Measurements from ENCODE around the gene AZU1.

DNA sequence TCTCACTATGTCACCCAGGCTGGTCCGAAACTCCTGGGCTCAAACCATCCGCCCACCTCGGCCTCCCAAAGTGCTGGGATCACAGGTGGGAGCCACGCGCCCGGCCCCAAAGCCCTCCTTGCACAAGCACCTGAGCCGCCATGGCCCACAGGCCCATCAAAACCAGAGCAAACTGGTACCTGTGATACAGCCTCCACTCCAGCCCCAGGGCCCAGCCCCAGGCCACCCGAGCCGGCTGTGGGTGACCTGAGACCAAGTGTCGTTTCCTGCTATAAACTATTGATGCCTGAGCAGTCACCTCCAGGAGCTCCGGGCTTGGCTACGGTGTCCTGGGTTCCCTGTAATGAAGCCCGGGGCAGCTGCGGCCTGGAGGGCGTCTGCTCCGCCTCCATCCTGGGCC lies 40.1 kb upstream of the AZU1 start:
- no peak for TF ChIP-seq EZH2 (IDR thresholded peaks at IDR 0.05; ENCODE audit: borderline replicate concordance, low read length)
- TF ChIP-seq, protein P1, sequence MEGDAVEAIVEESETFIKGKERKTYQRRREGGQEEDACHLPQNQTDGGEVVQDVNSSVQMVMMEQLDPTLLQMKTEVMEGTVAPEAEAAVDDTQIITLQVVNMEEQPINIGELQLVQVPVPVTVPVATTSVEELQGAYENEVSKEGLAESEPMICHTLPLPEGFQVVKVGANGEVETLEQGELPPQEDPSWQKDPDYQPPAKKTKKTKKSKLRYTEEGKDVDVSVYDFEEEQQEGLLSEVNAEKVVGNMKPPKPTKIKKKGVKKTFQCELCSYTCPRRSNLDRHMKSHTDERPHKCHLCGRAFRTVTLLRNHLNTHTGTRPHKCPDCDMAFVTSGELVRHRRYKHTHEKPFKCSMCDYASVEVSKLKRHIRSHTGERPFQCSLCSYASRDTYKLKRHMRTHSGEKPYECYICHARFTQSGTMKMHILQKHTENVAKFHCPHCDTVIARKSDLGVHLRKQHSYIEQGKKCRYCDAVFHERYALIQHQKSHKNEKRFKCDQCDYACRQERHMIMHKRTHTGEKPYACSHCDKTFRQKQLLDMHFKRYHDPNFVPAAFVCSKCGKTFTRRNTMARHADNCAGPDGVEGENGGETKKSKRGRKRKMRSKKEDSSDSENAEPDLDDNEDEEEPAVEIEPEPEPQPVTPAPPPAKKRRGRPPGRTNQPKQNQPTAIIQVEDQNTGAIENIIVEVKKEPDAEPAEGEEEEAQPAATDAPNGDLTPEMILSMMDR (conservative IDR thresholded peaks at IDR 0.05 in 1 of 2, IDR thresholded peaks at IDR 0.05 in 1 of 2; ENCODE audit: extremely low read depth in 1 of 2, insufficient read depth in 1 of 2, low read depth in 1 of 2, low read length in 2 of 2): no peak

Measured in mammary epithelial cell (primary cell).